ENCODE data around the gene DEFB127. TPM values are rescaled to one million over a fixed set of nuclear protein-coding genes. Genes with fewer than 3 reads are reported as not detected.

DEFB127 gene
- total RNA-seq, 2 experiments from 2014 or later, result not detected

DNA sequence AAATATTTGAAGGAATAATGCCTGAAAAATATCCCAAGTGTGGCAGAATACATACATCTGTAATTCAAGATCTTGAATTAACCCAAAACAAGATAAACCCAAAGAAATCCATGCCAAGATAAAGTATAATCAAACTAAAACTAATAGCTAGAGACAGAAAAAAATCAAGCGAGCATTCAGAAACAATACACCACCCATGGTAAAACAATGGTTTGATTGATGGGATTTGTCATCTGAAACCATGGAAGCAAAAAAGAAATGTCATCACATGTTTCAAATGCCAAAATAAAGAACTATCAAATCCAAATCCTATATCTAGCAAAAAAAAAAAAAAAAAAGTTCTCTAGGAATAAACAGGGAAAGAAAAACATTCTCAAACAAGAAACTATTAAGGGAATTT lies 5.1 kb upstream of the DEFB127 start:
- Histone ChIP-seq H3K4me1 (ENCODE audit: insufficient read depth, low read length, poor library complexity, severe bottlenecking) (no peaks in the 10 kb centered on the region), H4K20me1 (ENCODE audit: insufficient read depth, low read length) (no peaks in the 10 kb centered on the region), H3K4me3 (ENCODE audit: low read depth, low read length, poor library complexity, severe bottlenecking) (no peak overlapping the region), H3K27ac (ENCODE audit: low read depth, low read length, poor library complexity, severe bottlenecking) (no peak overlapping the region), H3K9me2 (ENCODE audit: insufficient read depth, low read length) (no peaks in the 10 kb centered on the region), H3K79me2 (ENCODE audit: insufficient read depth, low read depth, low read length) (no peaks in the 10 kb centered on the region), H3K36me3 (ENCODE audit: insufficient read depth, low read length) (no peaks in the 10 kb centered on the region), H3K4me2 (ENCODE audit: low read length) (no peak overlapping the region), H2AFZ (ENCODE audit: low read length) (no peak overlapping the region), H3K9me3 (ENCODE audit: low read length) (no peaks in the 10 kb centered on the region)
- ChIA-PET POLR2A (no interaction called here), CTCF (ENCODE audit: unreplicated experiment) (no interaction called here)
- DNase-seq (ENCODE audit: low spot score), result no peak
- BruUV-seq (replicated peaks), result no TSS peak
- intact Hi-C loops (cut with micrococcal nuclease; ENCODE audit: unreplicated experiment), result no loop called here
- TF ChIP-seq, protein P1, sequence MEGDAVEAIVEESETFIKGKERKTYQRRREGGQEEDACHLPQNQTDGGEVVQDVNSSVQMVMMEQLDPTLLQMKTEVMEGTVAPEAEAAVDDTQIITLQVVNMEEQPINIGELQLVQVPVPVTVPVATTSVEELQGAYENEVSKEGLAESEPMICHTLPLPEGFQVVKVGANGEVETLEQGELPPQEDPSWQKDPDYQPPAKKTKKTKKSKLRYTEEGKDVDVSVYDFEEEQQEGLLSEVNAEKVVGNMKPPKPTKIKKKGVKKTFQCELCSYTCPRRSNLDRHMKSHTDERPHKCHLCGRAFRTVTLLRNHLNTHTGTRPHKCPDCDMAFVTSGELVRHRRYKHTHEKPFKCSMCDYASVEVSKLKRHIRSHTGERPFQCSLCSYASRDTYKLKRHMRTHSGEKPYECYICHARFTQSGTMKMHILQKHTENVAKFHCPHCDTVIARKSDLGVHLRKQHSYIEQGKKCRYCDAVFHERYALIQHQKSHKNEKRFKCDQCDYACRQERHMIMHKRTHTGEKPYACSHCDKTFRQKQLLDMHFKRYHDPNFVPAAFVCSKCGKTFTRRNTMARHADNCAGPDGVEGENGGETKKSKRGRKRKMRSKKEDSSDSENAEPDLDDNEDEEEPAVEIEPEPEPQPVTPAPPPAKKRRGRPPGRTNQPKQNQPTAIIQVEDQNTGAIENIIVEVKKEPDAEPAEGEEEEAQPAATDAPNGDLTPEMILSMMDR (conservative IDR thresholded peaks at IDR 0.05; ENCODE audit: low read length), result no peak
- TF ChIP-seq EZH2phosphoT487 (IDR thresholded peaks at IDR 0.05; ENCODE audit: borderline replicate concordance, low read depth, low read length), result no peak

DNA sequence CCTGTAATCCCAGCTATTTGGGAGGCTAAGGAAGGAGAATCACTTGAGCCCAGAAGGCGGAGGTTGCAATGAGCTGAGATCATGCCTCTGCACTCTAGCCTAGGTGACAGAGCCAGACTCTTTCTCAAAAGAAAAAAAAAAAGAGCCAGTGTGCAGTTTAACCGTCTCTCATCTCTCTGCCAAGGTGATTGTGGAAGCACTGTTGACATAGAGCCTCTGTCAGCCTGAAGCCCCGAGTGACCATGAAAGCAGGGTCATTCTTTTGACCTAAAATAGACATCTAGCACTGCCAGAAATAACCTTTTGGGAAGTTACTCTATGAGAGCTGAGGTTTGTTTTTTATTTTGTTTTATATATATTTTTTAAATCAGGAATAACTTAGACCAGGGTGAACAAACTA lies 7.4 kb downstream of the DEFB127 start:
- no peaks in the 10 kb centered on the region for H3K9me2 ChIP-seq (ENCODE audit: insufficient read depth, low read length)
- no peak for DNase-seq (ENCODE audit: low spot score)
- H3K4me3 ChIP-seq (ENCODE audit: low read depth, low read length, poor library complexity, severe bottlenecking), result no peak overlapping the region
- ChIA-PET POLR2A (interaction anchor here (0.6 kb wide), 1 partner anchor 78 kb away, joined by 3 read pairs; no protein-coding TSS in a partner anchor), CTCF (ENCODE audit: unreplicated experiment) (no interaction called here)
- no peak overlapping the region for H3K27ac ChIP-seq (ENCODE audit: low read depth, low read length, poor library complexity, severe bottlenecking)
- intact Hi-C loops (cut with micrococcal nuclease; ENCODE audit: unreplicated experiment), result no loop called here
- H3K36me3 ChIP-seq (ENCODE audit: insufficient read depth, low read length), result no peaks in the 10 kb centered on the region
- no peaks in the 10 kb centered on the region for H3K9me3 ChIP-seq (ENCODE audit: low read length)
- no peak overlapping the region for H2AFZ ChIP-seq (ENCODE audit: low read length)
- no peak overlapping the region for H3K4me2 ChIP-seq (ENCODE audit: low read length)
- H3K4me1 ChIP-seq (ENCODE audit: insufficient read depth, low read length, poor library complexity, severe bottlenecking), result no peaks in the 10 kb centered on the region
- H3K79me2 ChIP-seq (ENCODE audit: insufficient read depth, low read depth, low read length), result no peaks in the 10 kb centered on the region
- no peaks in the 10 kb centered on the region for H4K20me1 ChIP-seq (ENCODE audit: insufficient read depth, low read length)
- TF ChIP-seq EZH2phosphoT487 (IDR thresholded peaks at IDR 0.05; ENCODE audit: borderline replicate concordance, low read depth, low read length), result no peak
- TF ChIP-seq, protein P1 (conservative IDR thresholded peaks at IDR 0.05; ENCODE audit: low read length), result no peak
- no TSS peak for BruUV-seq (replicated peaks)

DNA sequence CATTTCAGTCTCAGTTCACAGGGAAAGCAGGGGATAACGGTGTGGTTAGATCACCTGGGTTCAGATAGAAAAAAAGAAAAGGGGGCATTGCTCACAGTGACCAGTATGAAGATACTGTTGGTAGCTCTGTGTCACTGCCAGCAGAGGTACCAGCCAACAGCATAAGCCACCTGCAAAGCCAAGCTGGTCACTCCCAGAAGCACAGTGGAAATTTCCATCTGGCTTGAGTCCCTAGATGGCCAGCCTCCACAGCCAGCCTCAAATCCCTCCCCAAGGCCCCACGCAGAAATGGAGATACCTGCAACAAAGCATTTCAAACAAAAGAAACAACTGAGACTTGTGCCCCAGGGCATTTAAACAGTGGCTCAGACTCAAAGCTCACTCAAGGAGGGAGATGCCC lies 11.6 kb downstream of the DEFB127 start:
- H3K9me2 ChIP-seq (ENCODE audit: insufficient read depth, low read length), result no peaks in the 10 kb centered on the region
- no peak for DNase-seq (ENCODE audit: low spot score)
- no peaks in the 10 kb centered on the region for H3K36me3 ChIP-seq (ENCODE audit: insufficient read depth, low read length)
- CTCF ChIA-PET (ENCODE audit: unreplicated experiment), result no interaction called here
- no peak overlapping the region for H3K4me3 ChIP-seq (ENCODE audit: low read depth, low read length, poor library complexity, severe bottlenecking)
- POLR2A ChIA-PET, result interaction anchor here (1.3 kb wide), 1 partner anchor 18 kb away, joined by 3 read pairs; no protein-coding TSS in a partner anchor
- no peaks in the 10 kb centered on the region for H3K4me1 ChIP-seq (ENCODE audit: insufficient read depth, low read length, poor library complexity, severe bottlenecking)
- no peaks in the 10 kb centered on the region for H4K20me1 ChIP-seq (ENCODE audit: insufficient read depth, low read length)
- no peak overlapping the region for H3K4me2 ChIP-seq (ENCODE audit: low read length)
- no peak overlapping the region for H3K27ac ChIP-seq (ENCODE audit: low read depth, low read length, poor library complexity, severe bottlenecking)
- no peaks in the 10 kb centered on the region for H3K79me2 ChIP-seq (ENCODE audit: insufficient read depth, low read depth, low read length)
- TF ChIP-seq EZH2phosphoT487 (IDR thresholded peaks at IDR 0.05; ENCODE audit: borderline replicate concordance, low read depth, low read length), result no peak
- TF ChIP-seq, protein P1 (conservative IDR thresholded peaks at IDR 0.05; ENCODE audit: low read length), result no peak
- intact Hi-C loops (cut with micrococcal nuclease; ENCODE audit: unreplicated experiment), result no loop called here
- H2AFZ ChIP-seq (ENCODE audit: low read length), result no peak overlapping the region
- no TSS peak for BruUV-seq (replicated peaks)
- H3K9me3 ChIP-seq (ENCODE audit: low read length), result no peaks in the 10 kb centered on the region
